GM12878 (cell line): Measurements from ENCODE around the gene SPAG16. TPM values are rescaled to one million over a fixed set of nuclear protein-coding genes. Genes with fewer than 3 reads are reported as not detected.
A peak's percentile ranks its signal among the peaks of the same experiment; 100 is the strongest.

Experiments used
- BHLHE40 ChIP-seq, 2 experiments: fragments of 450-650 bp in 1 of 2; IDR thresholded peaks; 2 replicates each; pipeline ENCODE4 v1.6.1; 2011 to 2017; ENCODE audit warnings: low read depth in 2 of 2, borderline replicate concordance in 1 of 2, improper control_type of control experiment in 1 of 2, low read length in 1 of 2, mild to moderate bottlenecking in 1 of 2
- CBX5 ChIP-seq: sonication (generic); IDR thresholded peaks from 2 replicates; pipeline ENCODE4 v1.6.1; 2016; ENCODE audit warnings: low read depth, moderate library complexity, mild to moderate bottlenecking, inconsistent platforms
- CHD1 ChIP-seq: IDR thresholded peaks from 2 replicates; pipeline ENCODE4 v1.6.1; 2012; ENCODE audit warnings: low read depth, low read length, improper control_type of control experiment
- CREM ChIP-seq: IDR thresholded peaks from 2 replicates; pipeline ENCODE4 v1.6.1; 2014; ENCODE audit warnings: antibody characterized with exemption, low read depth
- EGR1 ChIP-seq, 2 experiments: IDR thresholded peaks; 1 replicate in 1 of 2; 2 replicates in 1 of 2; pipeline ENCODE4 v1.6.1; 2011 to 2012; ENCODE audit warnings: low read depth in 2 of 2, low read length in 2 of 2, borderline replicate concordance in 1 of 2, mild to moderate bottlenecking in 1 of 2, moderate library complexity in 1 of 2
- HDAC2 ChIP-seq: fragments of 200-600 bp; sonication (generic); IDR thresholded peaks from 2 replicates; pipeline ENCODE4 v1.6.1; 2017
- IKZF2 ChIP-seq, 2 experiments: fragments of 450-650 bp; IDR thresholded peaks; 2 replicates each; pipeline ENCODE4 v1.6.1; 2017; ENCODE audit warnings: mild to moderate bottlenecking in 2 of 2, moderate library complexity in 2 of 2
- JUND ChIP-seq: IDR thresholded peaks from 2 replicates; pipeline ENCODE4 v1.6.1; 2012; ENCODE audit warnings: low read depth, mild to moderate bottlenecking, low read length, improper control_type of control experiment, moderate library complexity
- MLLT1 ChIP-seq: fragments of 450-650 bp; IDR thresholded peaks from 2 replicates; pipeline ENCODE4 v1.6.1; 2016; ENCODE audit warnings: mild to moderate bottlenecking
- MXI1 ChIP-seq: fragments of 150-350 bp; IDR thresholded peaks from 2 replicates; pipeline ENCODE4 v1.6.1; 2011; ENCODE audit warnings: low read depth, mild to moderate bottlenecking, inconsistent platforms, low read length, improper control_type of control experiment
- MYB ChIP-seq: fragments of 150-350 bp; IDR thresholded peaks from 2 replicates; pipeline ENCODE4 v1.6.1; 2014; ENCODE audit warnings: mild to moderate bottlenecking, low read depth, low read length, borderline replicate concordance
- NRF1 ChIP-seq: conservative IDR thresholded peaks from 2 replicates; pipeline ENCODE4 v1.6.1; 2011; ENCODE audit warnings: mild to moderate bottlenecking, low read depth, low read length, improper control_type of control experiment
- PML ChIP-seq: IDR thresholded peaks from 2 replicates; pipeline ENCODE4 v1.6.1; 2012; ENCODE audit warnings: low read length, inconsistent platforms
- POLR2AphosphoS5 ChIP-seq: IDR thresholded peaks from 2 replicates; pipeline ENCODE4 v1.6.1; 2011; ENCODE audit warnings: mild to moderate bottlenecking, low read length, inconsistent platforms
- SMAD5 ChIP-seq: IDR thresholded peaks from 2 replicates; pipeline ENCODE4 v1.6.1; 2016; ENCODE audit warnings: antibody characterized with exemption, low read depth
- SP1 ChIP-seq: IDR thresholded peaks from one replicate; pipeline ENCODE4 v1.6.1; 2011; ENCODE audit warnings: low read depth, low read length
- SRF ChIP-seq, 2 experiments: IDR thresholded peaks; 2 replicates each; pipeline ENCODE4 v1.6.1; 2011; ENCODE audit warnings: low read depth in 2 of 2, low read length in 2 of 2, mild to moderate bottlenecking in 1 of 2, moderate library complexity in 1 of 2
- USF1 ChIP-seq: IDR thresholded peaks from 2 replicates; pipeline ENCODE4 v1.6.1; 2011; ENCODE audit warnings: borderline replicate concordance, low read depth, mild to moderate bottlenecking, moderate library complexity, mixed read lengths, low read length; ENCODE audit not compliant: insufficient read depth; ENCODE audit errors: extremely low read length
- polyA plus RNA-seq, 11 experiments: library from polyadenylated mRNA; depleted of rRNA in 4 of 11; unstranded in 6 of 11; stranded (reverse) in 5 of 11; fragments of >200 nt; fragmentation: Nextera tagmentation in 4 of 11; fragmentation: Illumina TruSeq in 1 of 11; extraction: Ambion mirVana in 4 of 11; extraction: Trizol in 1 of 11; gene quantifications; 1 replicate in 1 of 11; 2 replicates in 10 of 11; pipeline versions ENCODE4 v1.2.1 to v1.2.3, GENCODE V29; 2011 to 2016; ENCODE audit warnings: inconsistent platforms in 2 of 11, missing spikeins in 2 of 11, low read depth in 1 of 11
- total RNA-seq, 4 experiments: library from RNA; depleted of rRNA in 3 of 4; stranded (reverse); fragments of >200 nt in 3 of 4; fragmentation: Illumina TruSeq in 1 of 4; extraction: Trizol in 1 of 4; gene quantifications; 2 replicates each; pipeline versions ENCODE4 v1.2.1 to v1.2.3, GENCODE V29; 2013 to 2021
- TF ChIP-seq, protein P1 (sequence below): fragments of 450-650 bp; IDR thresholded peaks from 2 replicates; pipeline ENCODE4 v1.6.1; 2017; ENCODE audit warnings: borderline replicate concordance
- TF ChIP-seq, protein P2 (sequence below): fragments of 450-650 bp; formaldehyde crosslinking; IDR thresholded peaks from 2 replicates; pipeline ENCODE4 v1.4.0; 2022; ENCODE audit warnings: mild to moderate bottlenecking, moderate library complexity
- TF ChIP-seq, protein P3 (sequence below): fragments of 450-650 bp; IDR thresholded peaks from 2 replicates; pipeline ENCODE4 v1.6.1; 2016; ENCODE audit warnings: mild to moderate bottlenecking

SPAG16 gene
- total and polyA plus RNA-seq, 10 of the 15 experiments (the other 5 are each of a cell fraction or from before 2014, with no cell fraction given): 6.0 to 25.0 (median 15.2) TPM

GRCh38 chr2:213284105-213285090 lies at the start of gene SPAG16 (continued):
- TF ChIP-seq USF1 (no peak), IKZF2 (IDR thresholded peaks at IDR 0.05) (no peak), SP1 (peak; percentile 39), HDAC2 (no peak), CHD1 (no peak), EGR1 (IDR thresholded peaks at IDR 0.05; ENCODE audit: borderline replicate concordance in 1 of 2, low read depth in 2 of 2, low read length in 2 of 2) (0 out of 3 replicates have a peak, but pooled peaks of 1 of the 2 experiments have one; percentile 11), SMAD5 (no peak; the same call in 1 of the 2 replicates), BHLHE40 (IDR thresholded peaks at IDR 0.05; ENCODE audit: borderline replicate concordance in 1 of 2, low read depth in 2 of 2, low read length in 1 of 2) (peak in 1 of 2 experiments; percentile 51; a peak in 2 of 4 replicates), MYB (no peak), CBX5 (peak; percentile 81; the same call in 1 of the 2 replicates), POLR2AphosphoS5 (peak; percentile 72), JUND (no peak), CREM (no peak; the same call in 1 of the 2 replicates), NRF1 (no peak), SRF (IDR thresholded peaks at IDR 0.05; ENCODE audit: low read depth in 2 of 2, low read length in 2 of 2) (no peak), PML (peak; percentile 53; the same call in 1 of the 2 replicates), MXI1 (peak; percentile 96), MLLT1 (no peak)
- TF ChIP-seq, protein P1, sequence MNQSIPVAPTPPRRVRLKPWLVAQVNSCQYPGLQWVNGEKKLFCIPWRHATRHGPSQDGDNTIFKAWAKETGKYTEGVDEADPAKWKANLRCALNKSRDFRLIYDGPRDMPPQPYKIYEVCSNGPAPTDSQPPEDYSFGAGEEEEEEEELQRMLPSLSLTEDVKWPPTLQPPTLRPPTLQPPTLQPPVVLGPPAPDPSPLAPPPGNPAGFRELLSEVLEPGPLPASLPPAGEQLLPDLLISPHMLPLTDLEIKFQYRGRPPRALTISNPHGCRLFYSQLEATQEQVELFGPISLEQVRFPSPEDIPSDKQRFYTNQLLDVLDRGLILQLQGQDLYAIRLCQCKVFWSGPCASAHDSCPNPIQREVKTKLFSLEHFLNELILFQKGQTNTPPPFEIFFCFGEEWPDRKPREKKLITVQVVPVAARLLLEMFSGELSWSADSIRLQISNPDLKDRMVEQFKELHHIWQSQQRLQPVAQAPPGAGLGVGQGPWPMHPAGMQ: peak; percentile 86
- TF ChIP-seq, protein P2, sequence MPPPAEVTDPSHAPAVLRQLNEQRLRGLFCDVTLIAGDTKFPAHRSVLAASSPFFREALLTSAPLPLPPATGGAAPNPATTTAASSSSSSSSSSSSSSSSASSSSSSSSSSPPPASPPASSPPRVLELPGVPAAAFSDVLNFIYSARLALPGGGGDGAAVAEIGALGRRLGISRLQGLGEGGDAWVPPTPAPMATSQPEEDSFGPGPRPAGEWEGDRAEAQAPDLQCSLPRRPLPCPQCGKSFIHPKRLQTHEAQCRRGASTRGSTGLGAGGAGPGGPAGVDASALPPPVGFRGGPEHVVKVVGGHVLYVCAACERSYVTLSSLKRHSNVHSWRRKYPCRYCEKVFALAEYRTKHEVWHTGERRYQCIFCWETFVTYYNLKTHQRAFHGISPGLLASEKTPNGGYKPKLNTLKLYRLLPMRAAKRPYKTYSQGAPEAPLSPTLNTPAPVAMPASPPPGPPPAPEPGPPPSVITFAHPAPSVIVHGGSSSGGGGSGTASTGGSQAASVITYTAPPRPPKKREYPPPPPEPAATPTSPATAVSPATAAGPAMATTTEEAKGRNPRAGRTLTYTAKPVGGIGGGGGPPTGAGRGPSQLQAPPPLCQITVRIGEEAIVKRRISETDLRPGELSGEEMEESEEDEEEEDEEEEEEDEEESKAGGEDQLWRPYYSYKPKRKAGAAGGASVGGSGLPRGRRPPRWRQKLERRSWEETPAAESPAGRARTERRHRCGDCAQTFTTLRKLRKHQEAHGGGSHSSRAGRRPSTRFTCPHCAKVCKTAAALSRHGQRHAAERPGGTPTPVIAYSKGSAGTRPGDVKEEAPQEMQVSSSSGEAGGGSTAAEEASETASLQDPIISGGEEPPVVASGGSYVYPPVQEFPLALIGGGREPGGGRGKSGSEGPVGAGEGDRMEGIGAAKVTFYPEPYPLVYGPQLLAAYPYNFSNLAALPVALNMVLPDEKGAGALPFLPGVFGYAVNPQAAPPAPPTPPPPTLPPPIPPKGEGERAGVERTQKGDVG (CRISPR knock-in tag): no peak
- TF ChIP-seq, protein P3, sequence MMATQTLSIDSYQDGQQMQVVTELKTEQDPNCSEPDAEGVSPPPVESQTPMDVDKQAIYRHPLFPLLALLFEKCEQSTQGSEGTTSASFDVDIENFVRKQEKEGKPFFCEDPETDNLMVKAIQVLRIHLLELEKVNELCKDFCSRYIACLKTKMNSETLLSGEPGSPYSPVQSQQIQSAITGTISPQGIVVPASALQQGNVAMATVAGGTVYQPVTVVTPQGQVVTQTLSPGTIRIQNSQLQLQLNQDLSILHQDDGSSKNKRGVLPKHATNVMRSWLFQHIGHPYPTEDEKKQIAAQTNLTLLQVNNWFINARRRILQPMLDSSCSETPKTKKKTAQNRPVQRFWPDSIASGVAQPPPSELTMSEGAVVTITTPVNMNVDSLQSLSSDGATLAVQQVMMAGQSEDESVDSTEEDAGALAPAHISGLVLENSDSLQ: peak; percentile 77
